Mesothelial cell of epicardium (in vitro differentiated cells): Measurements from ENCODE around the gene B3GAT3. TPM values are rescaled to one million over a fixed set of nuclear protein-coding genes. Genes with fewer than 3 reads are reported as not detected.

Experiments used
- DNase-seq, 2 experiments: peaks; one replicate each; pipeline ENCODE4 v3.0.0; 2021; ENCODE audit warnings: low spot score in 2 of 2; ENCODE audit not compliant: unreplicated experiment in 2 of 2
- H3K27ac Mint-ChIP-seq: 2 replicates; pipeline ENCODE4 v1.8.0; 2021; ENCODE audit warnings: mixed read lengths
- H3K27me3 Mint-ChIP-seq: 2 replicates; pipeline ENCODE4 v1.8.0; 2021; ENCODE audit warnings: low read depth, mixed read lengths
- H3K36me3 Mint-ChIP-seq: 2 replicates; pipeline ENCODE4 v1.8.0; 2021; ENCODE audit warnings: mixed read lengths
- H3K4me1 Mint-ChIP-seq: 2 replicates; pipeline ENCODE4 v1.8.0; 2021; ENCODE audit warnings: mixed read lengths
- H3K4me3 Mint-ChIP-seq: 2 replicates; pipeline ENCODE4 v1.8.0; 2021; ENCODE audit warnings: mild to moderate bottlenecking, moderate library complexity, mixed read lengths
- H3K9me3 Mint-ChIP-seq: 2 replicates; pipeline ENCODE4 v1.8.0; 2021; ENCODE audit warnings: mixed read lengths
- CTCF ChIP-seq: fragments of 200-600 bp; sonication (generic); IDR thresholded peaks from one replicate; pipeline ENCODE4 v1.5.0; 2021; ENCODE audit warnings: antibody characterized with exemption; ENCODE audit not compliant: unreplicated experiment
- total RNA-seq: library from RNA; stranded (reverse); gene quantifications from 3 replicates; pipeline ENCODE4 v1.2.1, GENCODE V29; 2021

B3GAT3 gene
- total RNA-seq, 1 donor from 2014 or later = 52.6 TPM

- no peak for TF ChIP-seq CTCF
- Mint-ChIP-seq H3K36me3 (peaks cover 4% of the 10 kb centered on the region), H3K27me3 (no peaks in the 10 kb centered on the region)
Observed at GRCh38 chr11:62646825-62647608, 25.2 kb upstream of the B3GAT3 start.

GRCh38 chr11:62645946-62646824 lies 24.4 kb upstream of the B3GAT3 start, which contains the start of gene GANAB:
TSS of gene GANAB (minus strand) at chr11:62646613. CDS start at chr11:62646599, 14 bp downstream.
- H3K4me1 Mint-ChIP-seq = peaks cover 12% of the 10 kb centered on the region
- no peaks in the 10 kb centered on the region for H3K9me3 Mint-ChIP-seq
- H3K36me3 Mint-ChIP-seq = peaks cover 4% of the 10 kb centered on the region
- peak within 1 kb of the TSS; percentile 96 for H3K27ac Mint-ChIP-seq
- peak within 1 kb of the TSS; percentile 92 for H3K4me3 Mint-ChIP-seq
- no peaks in the 10 kb centered on the region for H3K27me3 Mint-ChIP-seq
- TF ChIP-seq CTCF = no peak
- peak; percentile 95 to 96 for DNase-seq

More at GRCh38 chr11:62646825-62647608, 25.2 kb upstream of the B3GAT3 start:
- H3K4me1 Mint-ChIP-seq = peaks cover 15% of the 10 kb centered on the region
- H3K27ac Mint-ChIP-seq = peak overlapping the region; percentile 96
- no peak for DNase-seq
- peak overlapping the region; percentile 92 for H3K4me3 Mint-ChIP-seq
- H3K9me3 Mint-ChIP-seq = no peaks in the 10 kb centered on the region

GRCh38 chr11:62645671-62645945 lies 23.8 kb upstream of the B3GAT3 start:
- TF ChIP-seq CTCF = no peak
- Mint-ChIP-seq H3K4me3 (peak overlapping the region; percentile 92), H3K27me3 (no peaks in the 10 kb centered on the region), H3K36me3 (peaks cover 4% of the 10 kb centered on the region), H3K4me1 (peaks cover 12% of the 10 kb centered on the region), H3K9me3 (no peaks in the 10 kb centered on the region), H3K27ac (peak overlapping the region; percentile 96)
- DNase-seq = no peak

GRCh38 chr11:62644220-62644619 lies 22.4 kb upstream of the B3GAT3 start:
- H3K4me1 Mint-ChIP-seq = peaks cover 12% of the 10 kb centered on the region
- H3K36me3 Mint-ChIP-seq = peaks cover 6% of the 10 kb centered on the region
- no peak for DNase-seq
- H3K4me3 Mint-ChIP-seq = peak overlapping the region; percentile 24
- H3K27ac Mint-ChIP-seq = peak overlapping the region; percentile 59
- no peaks in the 10 kb centered on the region for H3K9me3 Mint-ChIP-seq
- H3K27me3 Mint-ChIP-seq = no peaks in the 10 kb centered on the region
- no peak for TF ChIP-seq CTCF

- Mint-ChIP-seq H3K36me3 (peaks cover 51% of the 10 kb centered on the region), H3K27ac (no peak overlapping the region), H3K27me3 (no peaks in the 10 kb centered on the region), H3K4me1 (no peaks in the 10 kb centered on the region), H3K4me3 (no peak overlapping the region), H3K9me3 (no peaks in the 10 kb centered on the region)
- no peak for TF ChIP-seq CTCF
- DNase-seq = no peak
Observed at GRCh38 chr11:62632492-62632891, 10.7 kb upstream of the B3GAT3 start.
